ENCODE results near the gene ELF2.
"Not testable (repeated sequence)": the region's sequence is repeated elsewhere in the genome, so short reads cannot be mapped to it uniquely, and the experiment has no call there.

ELF2 gene

GRCh38 chr4:139184129-139184528, 7.1 kb upstream of the ELF2 start:
- peak; percentile 77 for DNase-seq

GRCh38 chr4:139177869-139178619, 1.0 kb upstream of the ELF2 start:
- peak; percentile 93 for DNase-seq

GRCh38 chr4:139176302-139177048, 543 bp downstream of the ELF2 start:
- DNase-seq: peak; percentile 72

- peak; percentile 52 for DNase-seq
Observed at GRCh38 chr4:139175646-139176301, 1.2 kb downstream of the ELF2 start.

- DNase-seq: peak; percentile 66
Observed at GRCh38 chr4:139171876-139172691, 4.9 kb downstream of the ELF2 start.

- DNase-seq: no peak
Observed at GRCh38 chr4:139170932-139171331, 6.1 kb downstream of the ELF2 start.

- peak; percentile 73 for DNase-seq
Observed at GRCh38 chr4:139167774-139168444, 9.1 kb downstream of the ELF2 start.

- no peak for DNase-seq
Observed at GRCh38 chr4:139164731-139165130, 12.3 kb downstream of the ELF2 start.

GRCh38 chr4:139163806-139164206, 13.2 kb downstream of the ELF2 start:
- DNase-seq: no peak

- not testable (repeated sequence) for DNase-seq
Observed at GRCh38 chr4:139157977-139158376, 19.0 kb downstream of the ELF2 start.

- DNase-seq: no peak
Observed at GRCh38 chr4:139154952-139155557, 22.0 kb downstream of the ELF2 start.

GRCh38 chr4:139154538-139154937, 22.5 kb downstream of the ELF2 start:
- peak; percentile 45 for DNase-seq

- no peak for DNase-seq
Observed at GRCh38 chr4:139154134-139154421, 22.9 kb downstream of the ELF2 start.

GRCh38 chr4:139153411-139154133, 23.4 kb downstream of the ELF2 start:
- no peak for DNase-seq

GRCh38 chr4:139152249-139152648, 24.8 kb downstream of the ELF2 start:
- no peak for DNase-seq

GRCh38 chr4:139146926-139147629, 29.9 kb downstream of the ELF2 start:
- DNase-seq: peak; percentile 11

GRCh38 chr4:139145552-139145932, 31.5 kb downstream of the ELF2 start:
- no peak for DNase-seq

- DNase-seq: peak; percentile 43
Observed at GRCh38 chr4:139144911-139145551, 32.0 kb downstream of the ELF2 start.

GRCh38 chr4:139144161-139144859, 32.7 kb downstream of the ELF2 start:
- peak; percentile 14 for DNase-seq

- DNase-seq: no peak
Observed at GRCh38 chr4:139142980-139143379, 34.0 kb downstream of the ELF2 start.

All from hematopoietic multipotent progenitor cell treated with erythropoietin and hydrocortisone succinate and interleukin-3 and kit ligand, for 8 days (in vitro differentiated cells).